Panc1 (cell line): ENCODE data around the gene METTL15.
"Not testable (repeated sequence)": the region's sequence is repeated elsewhere in the genome, so short reads cannot be mapped to it uniquely, and the experiment has no call there.

ENCODE experiments used
- CTCF ChIP-seq: fragments of 450-650 bp; IDR thresholded peaks from 2 replicates; pipeline ENCODE4 v1.5.1; 2017; ENCODE audit warnings: mild to moderate bottlenecking
- SIN3A ChIP-seq: IDR thresholded peaks from 2 replicates; pipeline ENCODE4 v1.6.1; 2012; ENCODE audit warnings: low read depth, mild to moderate bottlenecking, low read length, moderate library complexity, borderline replicate concordance; ENCODE audit not compliant: insufficient read depth

GRCh38 chr11:28102300-28102699, 5.9 kb upstream of the METTL15 start:
- TF ChIP-seq CTCF, SIN3A: not testable (repeated sequence)
